IPS-11a (cell line): Measurements from ENCODE around the gene APBA1.

Source experiments
- H3K4me3 ChIP-seq: one replicate; pipeline ENCODE4 v1.5.1; 2013; ENCODE audit warnings: low read depth, low read length, control low read depth

APBA1 gene

DNA sequence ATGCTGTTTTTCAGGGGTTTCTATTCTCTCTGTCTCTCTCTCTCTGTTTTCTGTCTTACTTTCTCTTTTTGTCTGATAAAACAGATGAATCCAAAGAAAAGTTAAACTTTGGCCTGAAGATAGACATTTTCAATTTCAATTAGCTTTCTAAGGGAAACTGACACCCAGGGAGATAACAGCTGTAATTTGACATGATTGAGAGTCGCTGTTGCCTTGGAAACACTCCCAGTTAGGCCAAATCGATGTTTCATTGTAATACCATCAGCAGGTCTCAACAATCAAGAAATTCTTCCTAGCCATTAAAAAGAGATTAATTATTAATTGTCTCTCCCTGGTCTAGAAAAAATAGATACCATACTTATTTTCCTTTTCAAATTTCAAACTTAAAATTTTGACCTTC lies 294.2 kb downstream of the APBA1 start:
- H3K4me3 ChIP-seq, result no peak overlapping the region
